HPDE6-E6E7 (cell line): Measurements from ENCODE around the gene ZNF609.

Experiments used
- DNase-seq: peaks from one replicate; pipeline ENCODE4 v3.0.0; 2011; ENCODE audit warnings: missing footprints; ENCODE audit errors: extremely low spot score

ZNF609 gene

GRCh38 chr15:64502151-64502550 is 41.8 kb downstream of the ZNF609 start:
- DNase-seq = no peak

- DNase-seq = no peak
These were observed 42.2 kb downstream of the ZNF609 start for GRCh38 chr15:64502551-64502950.

- no peak for DNase-seq
These were observed 42.8 kb downstream of the ZNF609 start for GRCh38 chr15:64503197-64503596.

- DNase-seq = no peak
These were observed 43.3 kb downstream of the ZNF609 start for GRCh38 chr15:64503640-64504039.

- DNase-seq = no peak
These were observed 47.0 kb downstream of the ZNF609 start for GRCh38 chr15:64507293-64507802.

- DNase-seq = no peak
These were observed 47.5 kb downstream of the ZNF609 start for GRCh38 chr15:64507845-64508244.

- no peak for DNase-seq
These were observed 53.4 kb downstream of the ZNF609 start for GRCh38 chr15:64513823-64514222.

GRCh38 chr15:64515196-64515595 is 54.8 kb downstream of the ZNF609 start:
- DNase-seq = peak; percentile 25

GRCh38 chr15:64515825-64516224 is 55.4 kb downstream of the ZNF609 start:
- DNase-seq = no peak

- DNase-seq = no peak
These were observed 59.5 kb downstream of the ZNF609 start for GRCh38 chr15:64519897-64520296.

GRCh38 chr15:64521201-64521600 is 60.8 kb downstream of the ZNF609 start:
- DNase-seq = no peak

- DNase-seq = peak; percentile 68
These were observed 61.4 kb downstream of the ZNF609 start for GRCh38 chr15:64521726-64522164.

GRCh38 chr15:64522226-64522823 is 61.9 kb downstream of the ZNF609 start:
- DNase-seq = no peak

- DNase-seq = no peak
These were observed 62.9 kb downstream of the ZNF609 start for GRCh38 chr15:64523240-64523639.

- no peak for DNase-seq
These were observed 64.4 kb downstream of the ZNF609 start for GRCh38 chr15:64524778-64525177.

GRCh38 chr15:64525828-64526530 is 65.6 kb downstream of the ZNF609 start:
- no peak for DNase-seq

- DNase-seq = no peak
These were observed 67.0 kb downstream of the ZNF609 start for GRCh38 chr15:64527263-64527984.

GRCh38 chr15:64528871-64529270 is 68.5 kb downstream of the ZNF609 start:
- DNase-seq = no peak

GRCh38 chr15:64530472-64530871 is 70.1 kb downstream of the ZNF609 start:
- no peak for DNase-seq

GRCh38 chr15:64530918-64531317 is 70.5 kb downstream of the ZNF609 start:
- no peak for DNase-seq

- no peak for DNase-seq
These were observed 72.3 kb downstream of the ZNF609 start for GRCh38 chr15:64532521-64533315.
